GM18870 (cell line): ENCODE results near the gene ENTPD6.

ENCODE experiments used
- ATAC-seq: cut with Tn5 transposase; IDR thresholded peaks from one replicate; pipeline ENCODE4 v1.9.1; 2021; ENCODE audit warnings: moderate library complexity; ENCODE audit not compliant: unreplicated experiment

ENTPD6 gene

DNA sequence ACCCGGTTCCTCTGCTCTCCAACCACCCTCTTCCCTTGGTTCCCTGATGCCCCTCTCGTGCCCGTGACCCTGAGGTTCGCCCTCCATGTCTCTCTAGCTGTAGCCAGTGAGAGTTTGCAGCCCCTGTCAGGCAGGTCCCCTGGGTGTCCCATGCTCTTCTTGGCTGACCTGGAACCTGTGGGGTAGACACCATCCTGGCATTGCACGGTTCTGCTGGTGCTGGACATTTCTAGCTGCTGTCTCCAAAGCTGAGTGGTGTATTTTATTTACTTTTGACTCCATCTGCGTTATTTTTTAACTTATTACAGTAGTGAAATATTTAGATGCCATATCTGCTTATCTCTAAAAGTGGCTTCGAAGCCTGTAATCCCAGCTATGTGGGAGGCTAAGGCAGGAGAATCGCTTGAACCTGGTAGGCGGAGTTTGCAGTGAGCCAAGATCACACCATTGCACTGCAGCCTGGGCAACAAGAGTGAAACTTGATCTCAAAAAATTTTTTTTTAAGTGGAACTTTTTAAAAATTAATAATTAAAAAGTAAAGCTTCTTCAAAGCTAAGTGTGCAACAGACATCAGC, 12.5 kb downstream of the ENTPD6 start:
- no peak for ATAC-seq

DNA sequence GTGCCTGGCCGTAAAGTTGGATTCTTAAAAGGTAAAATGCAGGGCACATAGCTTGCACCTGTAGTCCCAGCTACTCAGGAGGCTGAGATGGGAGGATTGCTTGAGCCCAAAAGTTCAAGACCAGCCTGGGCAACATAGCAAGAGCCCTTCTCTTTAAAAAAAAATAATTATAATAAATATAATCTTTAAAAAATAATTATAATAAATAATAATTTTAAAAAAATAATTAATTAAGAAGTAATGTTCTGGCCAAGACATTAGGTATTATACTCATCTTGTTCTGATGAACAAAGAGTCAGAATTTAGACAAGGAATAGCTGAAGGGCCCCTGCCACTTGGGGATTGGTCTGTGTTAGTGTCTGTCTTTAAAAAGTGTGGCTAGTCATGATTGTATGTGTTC, 13.9 kb downstream of the ENTPD6 start:
- no peak for ATAC-seq

DNA sequence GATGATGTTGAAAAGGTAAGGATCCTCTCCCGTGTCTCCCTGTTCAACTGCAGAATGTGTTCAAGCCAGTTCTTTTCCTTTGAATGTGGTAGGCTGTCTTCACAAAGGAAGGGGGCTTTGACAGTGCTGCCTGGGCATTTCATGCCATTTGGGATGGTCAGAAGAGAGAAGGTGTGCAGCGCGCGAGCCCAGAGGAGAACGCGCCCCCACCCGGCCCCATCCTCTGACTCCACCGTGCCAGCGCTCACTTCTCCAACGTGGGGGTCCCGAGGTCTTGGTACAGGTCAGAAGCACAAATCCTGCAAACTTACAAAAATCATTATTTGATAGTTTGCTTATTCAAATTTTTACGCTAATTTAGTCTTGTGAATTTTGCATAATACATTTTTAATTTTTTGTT, 14.4 kb downstream of the ENTPD6 start:
- ATAC-seq, result no peak

DNA sequence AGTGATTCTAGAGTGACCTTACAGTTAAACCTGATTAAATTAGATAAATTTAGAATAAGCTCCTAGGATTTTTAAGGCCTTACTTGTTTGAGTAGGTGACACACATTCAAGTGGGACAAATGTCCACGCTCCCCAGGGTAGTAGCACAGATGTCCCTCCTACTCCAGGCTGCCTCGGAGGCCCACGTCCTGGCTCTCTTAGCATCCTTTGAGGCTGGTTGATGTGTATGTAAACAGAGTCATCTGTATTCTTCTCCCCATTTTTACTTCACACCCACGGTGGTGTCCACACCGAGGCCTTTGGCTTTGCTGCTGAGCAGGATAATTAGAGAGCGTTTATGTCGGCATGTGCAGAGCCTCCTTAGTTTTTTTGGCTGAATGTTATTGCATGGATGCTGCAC, 15.8 kb downstream of the ENTPD6 start:
- no peak for ATAC-seq

DNA sequence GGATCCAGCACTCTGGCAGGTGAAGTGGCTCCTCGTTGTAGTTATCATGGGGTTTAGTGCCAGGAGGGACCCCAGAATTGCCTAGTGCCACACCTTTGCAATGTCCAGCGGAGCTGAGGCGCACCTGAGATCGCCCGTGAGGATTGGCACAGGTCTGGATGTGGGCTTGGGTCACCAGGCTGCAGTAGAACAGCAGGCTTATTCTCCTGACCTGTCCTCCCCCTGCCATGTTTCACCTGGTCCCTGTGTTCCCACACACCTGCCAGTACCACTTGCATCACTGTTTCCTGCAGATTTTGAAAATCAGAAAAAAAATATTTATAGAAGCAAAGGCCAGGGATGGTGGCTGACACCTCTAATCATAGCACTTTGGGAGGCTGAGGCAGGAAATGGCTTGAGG, 16.7 kb downstream of the ENTPD6 start:
- ATAC-seq, result no peak

DNA sequence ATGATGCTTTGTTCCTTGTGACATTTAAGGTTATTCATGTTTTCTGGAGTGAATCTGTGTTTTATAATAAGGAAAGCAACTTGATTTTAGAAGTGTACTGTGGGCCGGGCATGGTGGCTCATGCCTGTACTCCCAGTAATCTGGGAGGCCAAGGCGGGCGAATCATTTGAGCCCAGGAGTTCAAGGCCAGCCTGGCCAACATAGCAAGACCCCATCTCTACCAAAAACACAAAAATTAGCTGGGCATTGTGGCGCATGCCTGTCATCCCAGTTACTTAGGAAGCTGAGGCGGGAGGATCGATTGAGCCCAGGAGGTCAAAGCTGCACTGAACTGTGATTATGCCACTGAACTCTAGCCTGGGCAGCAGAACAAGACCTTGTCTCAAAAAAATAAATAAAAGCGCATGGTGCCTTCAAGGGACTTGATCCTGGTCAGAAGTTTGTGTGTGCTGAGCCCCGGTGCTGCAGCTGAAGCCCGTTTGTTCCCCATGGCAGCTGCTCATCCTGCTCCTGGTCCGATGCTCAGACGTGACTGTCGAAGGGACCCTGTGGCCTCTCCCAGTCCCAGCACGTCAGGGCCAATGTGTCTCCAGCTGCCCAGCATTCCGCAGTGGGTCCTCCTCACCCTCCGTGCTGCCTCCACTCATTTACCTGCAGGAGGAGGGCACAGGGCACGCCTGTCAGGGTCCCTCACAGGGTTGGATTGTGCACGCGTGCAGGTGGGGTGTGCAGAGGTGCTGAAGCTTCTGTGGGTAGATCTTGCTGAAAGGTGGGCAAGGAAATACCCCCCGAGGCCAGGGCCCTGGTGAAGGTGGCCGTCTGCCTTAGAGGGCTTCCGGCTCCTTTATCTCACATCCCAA, 18.3 kb downstream of the ENTPD6 start:
- ATAC-seq, result no peak

DNA sequence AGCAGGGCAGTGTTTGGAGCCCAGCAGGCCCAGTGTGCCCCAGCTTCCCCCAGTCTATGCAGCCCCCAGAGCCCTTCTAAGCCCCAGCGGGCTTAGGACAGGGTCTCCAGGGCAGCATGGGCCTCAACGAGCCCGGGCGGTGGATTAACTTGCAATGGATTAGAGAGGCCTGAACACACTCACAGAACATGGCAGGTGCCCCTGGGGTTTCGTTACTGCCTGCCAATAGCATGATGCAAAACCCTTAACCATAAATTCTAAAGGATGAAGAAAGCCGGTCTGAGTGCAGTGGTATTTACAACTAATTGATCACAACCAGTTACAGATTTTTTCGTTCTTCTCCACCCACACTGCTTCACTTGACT, 18.9 kb downstream of the ENTPD6 start:
- no peak for ATAC-seq

DNA sequence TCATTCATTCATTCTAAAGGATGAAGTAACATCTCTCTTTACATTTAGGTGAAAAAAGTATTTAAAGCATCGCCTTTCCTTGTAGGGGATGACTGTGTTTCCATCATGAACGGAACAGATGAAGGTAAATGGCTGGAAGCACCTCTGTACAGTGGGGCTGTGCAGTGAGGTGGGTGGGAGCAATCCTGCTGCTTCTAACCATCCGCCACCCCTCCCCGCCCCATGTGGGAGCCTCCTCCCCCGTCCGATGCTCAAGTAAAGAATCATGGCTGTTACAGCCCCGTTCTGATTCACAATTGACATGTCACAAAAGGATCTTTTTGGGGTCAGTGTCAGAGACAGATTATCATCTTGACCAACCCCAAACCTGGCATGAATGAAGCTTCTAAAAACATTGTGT, 19.3 kb downstream of the ENTPD6 start:
- ATAC-seq, result no peak

DNA sequence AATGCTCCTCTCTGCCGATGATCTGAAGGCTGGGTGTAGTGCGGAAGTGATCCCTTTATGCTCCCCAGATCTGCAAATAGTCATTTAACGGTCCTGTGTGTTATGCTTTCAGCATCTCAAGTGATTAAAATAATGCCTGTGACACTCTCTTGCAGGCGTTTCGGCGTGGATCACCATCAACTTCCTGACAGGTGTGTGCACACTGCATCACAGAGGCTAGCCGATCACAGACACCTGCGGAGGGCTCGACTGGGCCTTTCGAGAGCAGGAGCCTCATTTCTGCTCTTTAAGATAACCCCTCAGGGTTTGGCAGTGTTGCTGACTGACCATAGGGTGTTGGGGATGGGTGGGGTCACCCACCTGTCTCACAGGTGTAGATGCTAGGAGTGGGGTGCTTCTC, 20.0 kb downstream of the ENTPD6 start:
- ATAC-seq, result no peak

DNA sequence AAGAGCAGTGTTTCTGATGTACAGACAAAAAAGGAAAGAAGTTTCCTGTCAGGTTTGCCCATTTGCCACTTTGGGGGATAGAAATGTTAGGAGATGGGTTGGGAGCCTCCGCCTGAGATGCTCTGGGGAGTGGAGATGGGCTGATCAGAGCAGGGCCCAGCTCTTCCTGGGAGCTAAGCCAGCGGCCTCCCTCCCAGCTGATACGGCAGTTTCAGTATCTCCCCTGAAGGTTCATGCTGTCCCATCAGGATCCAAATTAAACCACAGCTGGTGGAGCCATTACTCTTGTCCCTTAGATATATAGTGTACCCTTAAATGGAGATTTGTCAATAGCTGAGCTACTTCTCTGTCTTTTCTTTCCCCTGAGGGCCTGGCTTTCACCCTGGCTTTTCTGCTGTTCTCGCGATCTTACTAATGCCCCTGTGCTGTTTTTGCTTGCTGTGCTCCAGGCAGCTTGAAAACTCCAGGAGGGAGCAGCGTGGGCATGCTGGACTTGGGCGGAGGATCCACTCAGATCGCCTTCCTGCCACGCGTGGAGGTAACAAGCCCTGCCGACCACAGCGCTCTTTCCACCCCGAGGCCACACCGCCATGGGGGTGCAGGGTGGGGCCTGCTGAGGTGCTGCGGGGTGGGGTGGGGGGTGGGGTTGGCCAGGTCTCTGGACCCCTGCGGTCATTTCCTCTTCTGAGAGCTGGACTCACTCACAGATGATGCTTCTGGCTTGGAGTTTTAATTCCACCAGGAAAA, 20.9 kb downstream of the ENTPD6 start:
- ATAC-seq, result no peak

DNA sequence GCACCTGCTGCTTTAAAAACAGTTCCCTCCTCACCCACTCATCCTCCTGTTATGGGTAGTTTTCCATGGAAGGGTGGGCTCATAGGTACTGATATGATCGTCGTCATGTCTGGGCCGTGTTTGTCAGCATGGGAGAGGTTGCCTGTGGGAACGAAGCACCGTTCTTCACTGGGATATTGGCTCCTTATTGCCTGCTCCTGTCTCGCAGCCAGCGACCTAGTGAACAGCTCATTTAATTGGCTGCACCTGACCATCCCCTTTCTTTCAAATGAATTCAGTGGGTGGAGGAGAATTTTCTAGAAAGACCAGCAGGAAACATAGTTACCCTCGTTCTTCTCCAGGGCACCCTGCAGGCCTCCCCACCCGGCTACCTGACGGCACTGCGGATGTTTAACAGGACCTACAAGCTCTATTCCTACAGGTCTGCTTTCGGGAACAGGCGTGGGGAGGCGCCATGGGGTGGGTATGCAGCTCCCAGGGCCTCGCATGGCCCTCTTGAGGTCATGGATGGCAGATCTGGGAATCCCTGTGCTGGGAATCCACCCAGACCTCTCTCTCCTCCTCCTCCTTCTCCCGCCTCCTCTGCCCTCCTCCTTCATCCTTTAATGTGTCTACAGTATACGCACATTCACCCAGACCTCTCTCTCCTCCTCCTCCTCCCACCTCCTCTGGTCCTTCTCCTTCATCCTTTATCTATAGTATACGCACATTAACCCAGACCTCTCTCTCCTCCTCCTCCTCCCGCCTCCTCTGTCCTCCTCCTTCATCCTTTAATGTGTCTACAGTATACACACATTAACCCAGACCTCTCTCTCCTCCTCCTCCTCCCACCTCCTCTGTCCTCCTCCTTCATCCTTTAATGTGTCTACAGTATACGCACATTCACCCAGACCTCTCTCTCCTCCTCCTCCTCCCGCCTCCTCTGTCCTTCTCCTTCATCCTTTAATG, 21.9 kb downstream of the ENTPD6 start:
- no peak for ATAC-seq

DNA sequence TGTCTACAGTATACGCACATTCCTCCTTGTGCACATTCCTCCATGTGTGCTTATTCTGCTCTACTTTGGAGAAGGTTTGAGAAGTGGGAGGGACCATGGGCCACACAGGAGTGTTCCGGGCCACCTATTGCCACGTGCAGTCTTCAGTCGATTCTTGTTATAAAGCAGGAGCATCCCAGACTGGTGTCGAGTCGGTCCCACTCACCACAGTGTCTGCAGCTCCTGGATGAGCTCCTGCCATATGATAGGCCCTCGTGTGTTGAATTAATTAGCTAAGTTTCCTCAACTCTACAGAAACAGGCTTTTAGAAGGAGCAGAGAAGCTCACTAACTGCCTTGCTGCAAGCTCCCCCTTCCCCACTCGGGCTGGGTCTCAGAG, 22.6 kb downstream of the ENTPD6 start:
- ATAC-seq, result no peak

DNA sequence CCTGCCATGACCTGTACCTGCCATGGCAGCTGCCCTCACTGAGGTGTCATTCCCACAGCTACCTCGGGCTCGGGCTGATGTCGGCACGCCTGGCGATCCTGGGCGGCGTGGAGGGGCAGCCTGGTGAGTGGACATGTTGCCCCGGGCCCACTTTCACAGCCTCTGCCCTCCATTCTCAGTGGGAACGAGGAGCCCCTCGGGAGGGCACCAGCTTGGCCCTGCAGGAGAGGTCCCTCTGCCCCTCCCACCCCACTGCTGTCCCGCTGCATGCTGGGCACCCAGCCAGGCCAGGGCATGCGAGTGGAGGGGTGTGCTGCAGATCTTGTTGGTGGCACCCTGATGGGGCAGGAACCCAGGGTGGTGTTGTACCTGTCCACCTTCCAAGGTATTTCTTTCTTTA, 23.0 kb downstream of the ENTPD6 start:
- no peak for ATAC-seq

DNA sequence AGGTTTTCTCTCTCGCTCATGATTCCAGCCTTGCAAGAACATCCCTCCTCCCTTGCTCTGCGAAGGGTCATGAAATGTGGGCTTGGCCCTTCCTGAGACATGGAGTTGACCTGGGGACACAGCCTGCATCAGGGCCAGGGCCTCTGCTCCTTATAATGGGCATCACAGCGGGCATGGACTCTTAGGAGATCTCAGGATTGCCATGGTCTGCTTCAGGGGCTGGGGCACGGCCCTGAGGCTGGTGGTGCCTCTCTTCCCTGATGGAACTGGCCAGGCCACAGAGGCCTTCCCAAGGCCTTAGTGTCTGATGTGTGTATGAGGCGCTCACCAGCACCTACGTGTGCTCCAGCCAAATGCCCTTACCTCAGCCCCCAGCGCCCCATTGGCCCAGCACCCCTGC, 23.9 kb downstream of the ENTPD6 start:
- ATAC-seq, result no peak

DNA sequence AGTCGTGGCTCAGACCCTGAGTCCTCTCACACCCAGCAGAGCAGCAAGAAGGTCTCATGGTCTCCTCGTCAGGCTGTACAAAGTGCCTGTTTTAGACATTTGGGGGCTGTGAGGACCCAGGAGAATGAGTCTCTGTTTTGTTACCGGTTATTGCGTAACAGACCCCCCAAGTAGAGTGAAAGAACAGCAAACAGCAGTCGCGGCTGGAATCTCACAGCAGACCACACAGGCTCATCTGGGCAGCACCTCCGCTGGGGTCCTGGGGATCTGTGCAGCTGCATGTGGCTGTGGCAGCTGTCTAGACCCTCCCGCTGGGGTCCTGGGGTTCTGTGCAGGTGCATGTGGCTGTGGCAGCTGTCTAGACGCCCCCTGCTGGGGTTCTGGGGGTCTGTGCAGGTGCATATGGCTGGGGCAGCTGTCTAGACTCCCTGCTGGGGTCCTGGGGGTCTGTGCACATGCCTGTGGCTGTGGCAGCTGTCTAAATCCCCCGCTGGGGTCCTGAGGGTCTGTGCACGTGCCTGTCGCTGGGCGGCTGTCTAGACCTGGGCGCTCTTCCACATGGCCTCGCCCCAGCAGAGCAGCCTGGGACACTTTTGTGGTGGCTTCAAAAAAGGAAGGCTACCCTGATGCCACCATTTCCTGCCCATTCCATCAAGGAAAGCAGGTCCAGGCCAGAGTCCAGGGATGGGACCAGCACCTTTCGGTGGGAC, 24.7 kb downstream of the ENTPD6 start:
- ATAC-seq, result no peak

DNA sequence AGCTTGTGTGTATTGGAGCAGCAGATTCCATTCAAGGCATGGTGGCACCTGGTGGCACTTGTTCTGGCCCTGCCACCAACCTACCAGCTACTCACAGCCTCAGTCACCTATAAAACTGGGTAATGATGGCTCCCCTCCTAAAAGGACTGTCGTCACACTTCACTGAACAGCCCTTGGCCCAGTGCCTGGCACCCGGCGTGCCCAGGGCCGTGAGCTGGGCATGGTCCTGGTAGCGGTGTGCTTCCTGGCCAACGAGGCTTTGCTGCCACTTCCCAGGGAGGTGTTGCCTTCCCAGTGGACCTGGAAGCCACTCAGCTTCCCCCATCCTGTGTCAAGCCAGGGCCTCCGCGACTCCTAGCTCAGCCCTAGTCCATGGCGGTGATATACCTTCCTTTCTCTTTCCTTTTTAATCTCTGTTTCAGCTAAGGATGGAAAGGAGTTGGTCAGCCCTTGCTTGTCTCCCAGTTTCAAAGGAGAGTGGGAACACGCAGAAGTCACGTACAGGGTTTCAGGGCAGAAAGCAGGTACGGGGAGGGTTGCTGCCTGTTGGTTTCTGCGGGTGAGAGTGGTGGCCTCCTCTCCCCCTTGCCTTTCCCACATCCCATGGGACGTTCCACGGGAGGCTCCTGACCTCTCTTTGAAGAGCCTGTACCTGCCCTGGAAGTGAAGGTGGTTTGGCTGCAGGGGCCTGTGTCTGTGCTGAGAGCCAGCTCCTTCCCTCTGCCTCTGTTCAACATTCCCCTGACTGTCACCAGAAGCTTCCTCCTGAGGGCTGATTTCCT, 25.5 kb downstream of the ENTPD6 start:
- no peak for ATAC-seq

DNA sequence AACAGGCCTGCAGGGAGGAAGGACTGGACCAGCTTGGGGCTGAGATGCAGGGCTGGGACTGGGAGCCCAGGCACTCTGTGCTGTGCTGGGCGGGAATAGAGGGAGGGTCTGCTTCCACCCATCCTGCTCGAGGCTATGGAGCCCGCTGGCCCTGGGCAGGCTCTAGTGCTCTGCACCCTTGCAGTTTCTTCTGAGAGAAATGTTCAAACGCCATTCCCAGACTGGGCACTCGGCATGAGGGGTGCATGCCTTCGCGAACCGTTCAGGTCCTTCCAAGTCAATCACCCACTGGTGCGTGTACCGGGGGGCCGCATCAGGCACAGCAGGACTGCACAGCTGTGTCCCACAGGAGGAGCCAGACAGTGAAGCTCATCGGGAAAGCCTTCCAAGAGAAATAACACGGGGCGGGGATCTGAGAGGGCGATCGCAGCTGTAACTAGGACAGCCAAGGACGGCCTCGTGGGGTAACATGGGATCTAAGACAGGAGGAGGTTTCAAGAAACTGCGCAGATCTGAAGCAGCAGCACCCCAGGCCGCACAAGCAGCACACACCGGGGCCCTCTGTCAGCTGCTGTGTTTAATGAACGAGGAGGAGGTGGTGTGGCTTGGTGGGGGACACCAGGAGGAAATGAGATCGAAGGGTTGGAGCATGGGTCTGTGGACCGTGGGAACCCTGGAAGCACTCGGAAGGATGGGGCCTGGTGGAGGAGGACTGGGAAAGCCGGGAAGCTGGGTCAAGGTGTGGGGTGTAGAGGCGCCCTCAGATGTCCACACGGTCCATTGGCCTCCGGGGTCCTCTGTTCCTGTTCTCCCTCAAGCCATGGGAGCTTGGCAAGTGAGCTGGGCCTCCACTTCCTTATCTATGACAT, 26.3 kb downstream of the ENTPD6 start:
- ATAC-seq, result no peak

DNA sequence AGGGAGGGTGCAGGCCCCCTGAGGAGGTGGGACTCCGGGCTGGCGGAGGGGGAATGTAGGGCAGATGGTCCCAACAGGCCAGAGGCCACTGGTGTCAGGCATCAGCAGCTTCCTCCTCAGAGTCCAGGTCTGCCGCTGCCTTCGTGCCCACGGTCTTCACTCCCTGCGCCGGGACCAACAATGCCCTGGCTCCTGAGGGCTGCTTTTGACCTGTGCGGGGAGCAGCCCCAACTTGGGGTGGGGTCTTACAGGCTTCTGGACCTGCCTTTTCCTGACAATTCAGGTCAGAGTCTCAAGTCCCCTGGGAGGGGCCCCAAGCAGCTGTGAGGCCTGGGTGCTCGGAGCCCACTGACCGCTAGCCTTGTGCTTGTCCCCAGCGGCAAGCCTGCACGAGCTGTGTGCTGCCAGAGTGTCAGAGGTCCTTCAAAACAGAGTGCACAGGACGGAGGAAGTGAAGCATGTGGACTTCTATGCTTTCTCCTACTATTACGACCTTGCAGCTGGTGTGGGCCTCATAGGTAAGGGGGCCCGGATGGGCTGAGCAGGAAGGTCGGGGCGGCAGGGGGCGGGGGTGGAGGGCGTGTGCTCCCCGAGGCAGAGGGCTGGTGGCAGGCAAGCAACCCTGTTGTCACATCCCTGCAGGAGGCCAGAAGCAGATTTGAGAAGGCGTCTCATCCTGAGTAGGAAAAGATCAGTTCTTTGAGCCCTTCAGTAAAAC, 27.1 kb downstream of the ENTPD6 start:
- no peak for ATAC-seq
